KBM-7 (cell line): Measurements from ENCODE around the gene VMAC.

Experiments
- DNase-seq: peaks from one replicate; pipeline ENCODE4 v3.0.0-alpha.2; 2015
- in situ Hi-C: fragments of 300-500 bp; cut with MboI; formaldehyde crosslinking; loops from 2 replicates; pipeline ENCODE4 v1.14.3; 2020; ENCODE audit warnings: low sequenced_read_pairs, low pct_unique_long_range_greater_than_20kb, mixed read lengths

The VMAC gene

DNA sequence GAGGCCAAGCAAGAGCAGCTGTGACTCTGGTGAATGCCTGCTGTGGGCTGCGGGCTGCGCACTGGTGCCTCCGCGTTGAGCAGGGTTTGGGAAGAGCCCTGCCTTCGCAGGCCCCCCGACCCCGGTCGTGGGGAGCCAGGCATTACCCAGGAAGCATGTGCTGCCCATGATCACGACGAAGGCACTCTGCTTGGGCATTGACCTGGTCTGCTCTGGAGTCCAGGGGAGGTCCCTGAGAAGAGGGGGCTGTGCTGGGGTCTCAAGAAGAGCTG lies 54.1 kb downstream of the VMAC start:
- in situ Hi-C loops, result no loop called here
- DNase-seq, result no peak

DNA sequence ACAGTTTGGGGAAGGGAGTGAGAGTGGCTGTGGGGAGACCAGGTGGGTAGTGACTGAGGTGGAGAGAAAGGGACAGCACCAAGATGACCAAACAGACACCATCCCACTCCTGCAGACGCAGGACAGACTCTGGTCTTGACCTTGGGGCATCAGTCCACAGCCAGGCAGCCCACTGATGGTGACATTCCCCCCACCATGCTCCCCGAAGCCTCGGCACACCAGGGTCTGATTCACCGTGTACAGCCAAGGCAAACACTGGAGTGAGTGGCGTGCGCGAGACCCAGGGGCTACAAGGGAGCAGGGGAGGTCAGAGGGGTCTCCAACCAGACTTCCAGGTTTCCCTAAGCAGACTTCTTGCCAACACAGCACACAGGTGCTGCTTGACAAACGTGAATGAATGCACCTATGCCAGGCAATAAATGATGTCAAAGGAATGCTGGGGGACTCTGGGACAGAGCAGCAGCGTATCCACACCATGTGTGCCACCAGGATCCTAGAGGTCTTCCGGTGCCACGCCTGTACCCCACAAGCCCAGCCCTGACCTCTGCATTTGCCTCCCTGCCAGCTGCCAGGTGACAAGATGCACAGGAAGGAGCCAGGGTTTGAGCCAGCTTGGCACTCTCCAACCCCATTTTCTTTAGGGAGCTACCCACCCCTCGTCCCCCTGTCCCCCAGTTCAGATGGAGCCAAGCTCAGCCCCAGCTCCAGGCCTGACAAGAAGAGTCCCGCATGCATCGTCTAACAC lies 54.8 kb downstream of the VMAC start:
- DNase-seq, result no peak
- in situ Hi-C loops, result no loop called here
